Measurements from ENCODE around the gene RNU2-1. TPM values are rescaled to one million over a fixed set of nuclear protein-coding genes. Genes with fewer than 3 reads are reported as not detected.
"Not testable (repeated sequence)": the region's sequence is repeated elsewhere in the genome, so short reads cannot be mapped to it uniquely, and the experiment has no call there.

The RNU2-1 gene
- total RNA-seq, 1 experiment from 2014 or later = not detected

GRCh38 chr17:43239597-43239996 lies 5.8 kb upstream of the RNU2-1 start:
- H3F3A ChIP-seq (ENCODE audit: low read length, unreplicated experiment); H3K27me3 ChIP-seq (ENCODE audit: low read length); BruUV-seq (replicated peaks); H3K4me1 ChIP-seq (ENCODE audit: insufficient read depth, low read length); ATAC-seq; DNase-seq; H4K20me1 ChIP-seq (ENCODE audit: low read length); H3K9me3 ChIP-seq (ENCODE audit: low read length); POLR2A ChIA-PET (ENCODE audit: unreplicated experiment); H3K27ac ChIP-seq (ENCODE audit: low read length); CTCF ChIA-PET; H3K4me3 ChIP-seq (ENCODE audit: low read length); H3K36me3 ChIP-seq (ENCODE audit: low read depth, low read length); intact Hi-C loops (cut with micrococcal nuclease); H2AFZ ChIP-seq (ENCODE audit: low read length); H3K9me2 ChIP-seq (replicated peaks; ENCODE audit: low read length); H3K79me2 ChIP-seq (ENCODE audit: low read length); H3K4me2 ChIP-seq (ENCODE audit: low read length); H3K9ac ChIP-seq (ENCODE audit: low read length): not testable (repeated sequence)

- H3K4me2 ChIP-seq (ENCODE audit: low read length); H3K9me2 ChIP-seq (replicated peaks; ENCODE audit: low read length); H4K20me1 ChIP-seq (ENCODE audit: low read length); H3K4me1 ChIP-seq (ENCODE audit: insufficient read depth, low read length); H3K9ac ChIP-seq (ENCODE audit: low read length); DNase-seq; BruUV-seq (replicated peaks); CTCF ChIA-PET; H3F3A ChIP-seq (ENCODE audit: low read length, unreplicated experiment); intact Hi-C loops (cut with micrococcal nuclease); H3K9me3 ChIP-seq (ENCODE audit: low read length); H3K27me3 ChIP-seq (ENCODE audit: low read length); H3K27ac ChIP-seq (ENCODE audit: low read length); H3K4me3 ChIP-seq (ENCODE audit: low read length); H3K79me2 ChIP-seq (ENCODE audit: low read length); H2AFZ ChIP-seq (ENCODE audit: low read length); H3K36me3 ChIP-seq (ENCODE audit: low read depth, low read length); POLR2A ChIA-PET (ENCODE audit: unreplicated experiment); ATAC-seq: not testable (repeated sequence)
Measured at GRCh38 chr17:43233263-43233662, 514 bp downstream of the RNU2-1 start.

GRCh38 chr17:43232021-43232699 lies 1.6 kb downstream of the RNU2-1 start:
- CTCF ChIA-PET; H3K9me3 ChIP-seq (ENCODE audit: low read length); POLR2A ChIA-PET (ENCODE audit: unreplicated experiment); H3K4me3 ChIP-seq (ENCODE audit: low read length); H4K20me1 ChIP-seq (ENCODE audit: low read length); H3K27ac ChIP-seq (ENCODE audit: low read length); H3K79me2 ChIP-seq (ENCODE audit: low read length); H3F3A ChIP-seq (ENCODE audit: low read length, unreplicated experiment); H3K36me3 ChIP-seq (ENCODE audit: low read depth, low read length); H3K9me2 ChIP-seq (replicated peaks; ENCODE audit: low read length); BruUV-seq (replicated peaks); H3K27me3 ChIP-seq (ENCODE audit: low read length); H2AFZ ChIP-seq (ENCODE audit: low read length); H3K4me2 ChIP-seq (ENCODE audit: low read length); DNase-seq; H3K9ac ChIP-seq (ENCODE audit: low read length); H3K4me1 ChIP-seq (ENCODE audit: insufficient read depth, low read length); ATAC-seq; intact Hi-C loops (cut with micrococcal nuclease): not testable (repeated sequence)

GRCh38 chr17:43231205-43232020 lies 2.4 kb downstream of the RNU2-1 start:
- POLR2A ChIA-PET (ENCODE audit: unreplicated experiment); H3K9me2 ChIP-seq (replicated peaks; ENCODE audit: low read length); DNase-seq; ATAC-seq; H3K27ac ChIP-seq (ENCODE audit: low read length); H3K36me3 ChIP-seq (ENCODE audit: low read depth, low read length); H3K27me3 ChIP-seq (ENCODE audit: low read length); H4K20me1 ChIP-seq (ENCODE audit: low read length); H3F3A ChIP-seq (ENCODE audit: low read length, unreplicated experiment); intact Hi-C loops (cut with micrococcal nuclease); H3K9ac ChIP-seq (ENCODE audit: low read length); H2AFZ ChIP-seq (ENCODE audit: low read length); H3K4me3 ChIP-seq (ENCODE audit: low read length); H3K9me3 ChIP-seq (ENCODE audit: low read length); H3K4me1 ChIP-seq (ENCODE audit: insufficient read depth, low read length); H3K4me2 ChIP-seq (ENCODE audit: low read length); H3K79me2 ChIP-seq (ENCODE audit: low read length); CTCF ChIA-PET: not testable (repeated sequence)
- BruUV-seq (replicated peaks) = TSS peak; percentile 80

- H3K9me2 ChIP-seq (replicated peaks; ENCODE audit: low read length); CTCF ChIA-PET; H2AFZ ChIP-seq (ENCODE audit: low read length); H3K4me2 ChIP-seq (ENCODE audit: low read length); DNase-seq; ATAC-seq; H3K4me1 ChIP-seq (ENCODE audit: insufficient read depth, low read length); H3K4me3 ChIP-seq (ENCODE audit: low read length); POLR2A ChIA-PET (ENCODE audit: unreplicated experiment); H3K27me3 ChIP-seq (ENCODE audit: low read length); H3K36me3 ChIP-seq (ENCODE audit: low read depth, low read length); BruUV-seq (replicated peaks); H3F3A ChIP-seq (ENCODE audit: low read length, unreplicated experiment); H3K9me3 ChIP-seq (ENCODE audit: low read length); H3K79me2 ChIP-seq (ENCODE audit: low read length); H3K9ac ChIP-seq (ENCODE audit: low read length); intact Hi-C loops (cut with micrococcal nuclease); H3K27ac ChIP-seq (ENCODE audit: low read length); H4K20me1 ChIP-seq (ENCODE audit: low read length): not testable (repeated sequence)
Measured at GRCh38 chr17:43228020-43228782, 5.6 kb downstream of the RNU2-1 start, which contains the start of gene CCDC200. TSS of gene CCDC200 (minus strand) at chr17:43228623. CDS start at chr17:43228554, 69 bp downstream.

All from PC-3 (cell line).